GM23338 (cell line): ENCODE data around the gene ENTPD7. TPM values are rescaled to one million over a fixed set of nuclear protein-coding genes. Genes with fewer than 3 reads are reported as not detected.

ENCODE experiments used
- ATAC-seq: fragments of 200-7000 bp; cut with Tn5 transposase; 3 replicates; pipeline ENCODE4 v1.9.1; 2020
- DNase-seq: peaks from one replicate; pipeline ENCODE4 v3.0.0-alpha.2; 2015; ENCODE audit warnings: low spot score
- H2AFZ ChIP-seq: fragments of 200-600 bp; sonication (generic); 2 replicates; pipeline ENCODE4 v1.8.0; 2016; ENCODE audit warnings: antibody characterized with exemption, mild to moderate bottlenecking, moderate library complexity
- H3F3A ChIP-seq: fragments of 200-600 bp; sonication (generic); replicated peaks from 2 replicates; pipeline ENCODE4 v1.8.0; 2017; ENCODE audit warnings: antibody characterized with exemption, mixed run types, low read depth
- H3K27ac ChIP-seq: fragments of 200-600 bp; sonication (generic); 2 replicates; pipeline ENCODE4 v1.6.1; 2016; ENCODE audit warnings: low read depth
- H3K27me3 ChIP-seq: fragments of 200-600 bp; sonication (generic); 2 replicates; pipeline ENCODE4 v1.8.0; 2016; ENCODE audit warnings: mild to moderate bottlenecking, mixed run types, moderate library complexity; ENCODE audit not compliant: insufficient read depth
- H3K36me3 ChIP-seq: fragments of 200-600 bp; sonication (generic); 2 replicates; pipeline ENCODE4 v1.8.0; 2016; ENCODE audit warnings: mild to moderate bottlenecking; ENCODE audit not compliant: insufficient read depth
- H3K4me1 ChIP-seq: fragments of 200-600 bp; sonication (generic); 2 replicates; pipeline ENCODE4 v1.8.0; 2016; ENCODE audit warnings: mild to moderate bottlenecking, moderate library complexity; ENCODE audit not compliant: insufficient read depth
- H3K4me2 ChIP-seq: fragments of 200-600 bp; sonication (generic); 2 replicates; pipeline ENCODE4 v1.7.1; 2017; ENCODE audit warnings: mixed run types
- H3K4me3 ChIP-seq: fragments of 200-600 bp; sonication (generic); 2 replicates; pipeline ENCODE4 v1.6.1; 2016; ENCODE audit warnings: mixed run types
- H3K79me2 ChIP-seq: fragments of 200-600 bp; sonication (generic); replicated peaks from 2 replicates; pipeline ENCODE4 v1.8.0; 2017; ENCODE audit warnings: mild to moderate bottlenecking; ENCODE audit not compliant: insufficient read depth
- H3K9me2 ChIP-seq: fragments of 200-600 bp; sonication (generic); 2 replicates; pipeline ENCODE4 v1.8.0; 2017; ENCODE audit not compliant: insufficient read depth
- H4K20me1 ChIP-seq: fragments of 200-600 bp; sonication (generic); replicated peaks from 2 replicates; pipeline ENCODE4 v1.8.0; 2017; ENCODE audit warnings: mild to moderate bottlenecking; ENCODE audit not compliant: insufficient read depth
- H3K27ac Mint-ChIP-seq: 2 replicates; pipeline ENCODE4 v1.8.0; 2020; ENCODE audit warnings: inconsistent platforms, mild to moderate bottlenecking, moderate library complexity, mixed read lengths
- H3K27me3 Mint-ChIP-seq: 3 replicates; pipeline ENCODE4 v1.8.0; 2022; ENCODE audit warnings: low read depth, mild to moderate bottlenecking, moderate library complexity, mixed read lengths, inconsistent platforms; ENCODE audit not compliant: insufficient read depth, poor library complexity
- H3K36me3 Mint-ChIP-seq: 3 replicates; pipeline ENCODE4 v1.8.0; 2021; ENCODE audit warnings: low read depth, mild to moderate bottlenecking, inconsistent platforms, moderate library complexity, mixed read lengths
- H3K4me1 Mint-ChIP-seq: 3 replicates; pipeline ENCODE4 v1.8.0; 2020; ENCODE audit warnings: mild to moderate bottlenecking, inconsistent platforms, mixed read lengths
- H3K4me3 Mint-ChIP-seq: 3 replicates; pipeline ENCODE4 v1.8.0; 2021; ENCODE audit warnings: moderate library complexity, mild to moderate bottlenecking, inconsistent platforms, mixed read lengths
- H3K9me3 Mint-ChIP-seq: 3 replicates; pipeline ENCODE4 v1.8.0; 2020; ENCODE audit warnings: moderate library complexity, mild to moderate bottlenecking, inconsistent platforms, mixed read lengths
- CREB1 ChIP-seq: fragments of 250-450 bp; sonication (Bioruptor Pico); IDR thresholded peaks from 2 replicates; pipeline ENCODE4 v1.5.0; 2020; ENCODE audit warnings: low read depth, mild to moderate bottlenecking, moderate library complexity
- EZH2phosphoT487 ChIP-seq: fragments of 200-600 bp; sonication (generic); IDR thresholded peaks from one replicate; pipeline ENCODE4 v1.8.1; 2018; ENCODE audit warnings: antibody characterized with exemption; ENCODE audit not compliant: unreplicated experiment
- NANOG ChIP-seq: IDR thresholded peaks from 2 replicates; pipeline ENCODE4 v1.6.1; 2016; ENCODE audit warnings: antibody characterized with exemption, borderline replicate concordance
- POLR2AphosphoS5 ChIP-seq: IDR thresholded peaks from 2 replicates; pipeline ENCODE4 v1.6.1; 2016; ENCODE audit warnings: antibody characterized with exemption, low read depth
- ZNF331 ChIP-seq: fragments of 250-450 bp; sonication (Bioruptor Pico); IDR thresholded peaks from 2 replicates; pipeline ENCODE4 v1.5.0; 2020; ENCODE audit warnings: low read depth, mild to moderate bottlenecking, moderate library complexity
- polyA plus RNA-seq: library from polyadenylated mRNA; unstranded; fragments of >200 nt; fragmentation: Nextera tagmentation; extraction: Ambion mirVana; gene quantifications from 2 replicates; pipeline ENCODE4 v1.2.1, GENCODE V29; 2016
- total RNA-seq: library from RNA; depleted of rRNA; stranded (reverse); fragments of >200 nt; shearing (Covaris generic); gene quantifications from 2 replicates; pipeline ENCODE4 v1.2.3, GENCODE V29; 2014
- TF ChIP-seq, protein P1 (sequence below), 2 experiments: fragments of 200-600 bp in 1 of 2; sonication (generic) in 1 of 2; conservative IDR thresholded peaks; 2 replicates each; pipeline versions ENCODE4 v1.5.1 to v1.6.1; 2016 to 2017; ENCODE audit warnings: antibody characterized with exemption in 2 of 2, low read depth in 2 of 2, mild to moderate bottlenecking in 2 of 2, moderate library complexity in 1 of 2
- TF ChIP-seq, protein P2 (sequence below): fragments of 250-450 bp; sonication (Bioruptor Pico); IDR thresholded peaks from 2 replicates; pipeline ENCODE4 v1.5.0; 2020; ENCODE audit warnings: mild to moderate bottlenecking, moderate library complexity
- TF ChIP-seq, protein P3 (sequence below): IDR thresholded peaks from one replicate; pipeline ENCODE4 v1.6.1; 2018; ENCODE audit warnings: antibody characterized with exemption; ENCODE audit not compliant: unreplicated experiment

Gene ENTPD7
- total and polyA plus RNA-seq, 2 experiments from 2014 or later: 1.7 to 12.6 TPM

DNA sequence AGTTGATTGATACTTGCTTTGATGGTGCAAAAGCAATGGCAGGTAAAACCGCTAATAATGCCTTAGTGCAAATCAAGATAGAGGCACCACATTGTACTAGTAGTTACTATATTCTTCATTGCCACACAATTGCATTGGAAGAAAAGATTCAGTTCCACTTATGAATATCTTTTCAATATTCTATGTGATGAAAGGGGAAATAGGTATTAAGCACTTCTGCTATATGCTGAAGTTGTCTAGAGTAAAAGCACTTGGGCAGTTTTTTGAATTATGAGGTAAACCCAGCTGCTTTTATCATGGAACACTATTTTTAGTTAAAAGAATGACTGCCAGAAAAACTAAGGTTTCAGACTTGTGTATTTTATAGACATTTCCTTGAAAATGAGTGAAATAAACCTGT is 15.5 kb downstream of the ENTPD7 start (continued):
- TF ChIP-seq, protein P1, sequence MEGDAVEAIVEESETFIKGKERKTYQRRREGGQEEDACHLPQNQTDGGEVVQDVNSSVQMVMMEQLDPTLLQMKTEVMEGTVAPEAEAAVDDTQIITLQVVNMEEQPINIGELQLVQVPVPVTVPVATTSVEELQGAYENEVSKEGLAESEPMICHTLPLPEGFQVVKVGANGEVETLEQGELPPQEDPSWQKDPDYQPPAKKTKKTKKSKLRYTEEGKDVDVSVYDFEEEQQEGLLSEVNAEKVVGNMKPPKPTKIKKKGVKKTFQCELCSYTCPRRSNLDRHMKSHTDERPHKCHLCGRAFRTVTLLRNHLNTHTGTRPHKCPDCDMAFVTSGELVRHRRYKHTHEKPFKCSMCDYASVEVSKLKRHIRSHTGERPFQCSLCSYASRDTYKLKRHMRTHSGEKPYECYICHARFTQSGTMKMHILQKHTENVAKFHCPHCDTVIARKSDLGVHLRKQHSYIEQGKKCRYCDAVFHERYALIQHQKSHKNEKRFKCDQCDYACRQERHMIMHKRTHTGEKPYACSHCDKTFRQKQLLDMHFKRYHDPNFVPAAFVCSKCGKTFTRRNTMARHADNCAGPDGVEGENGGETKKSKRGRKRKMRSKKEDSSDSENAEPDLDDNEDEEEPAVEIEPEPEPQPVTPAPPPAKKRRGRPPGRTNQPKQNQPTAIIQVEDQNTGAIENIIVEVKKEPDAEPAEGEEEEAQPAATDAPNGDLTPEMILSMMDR (conservative IDR thresholded peaks at IDR 0.05; ENCODE audit: low read depth in 2 of 2): no peak
- TF ChIP-seq NANOG (no peak), EZH2phosphoT487 (no peak)

DNA sequence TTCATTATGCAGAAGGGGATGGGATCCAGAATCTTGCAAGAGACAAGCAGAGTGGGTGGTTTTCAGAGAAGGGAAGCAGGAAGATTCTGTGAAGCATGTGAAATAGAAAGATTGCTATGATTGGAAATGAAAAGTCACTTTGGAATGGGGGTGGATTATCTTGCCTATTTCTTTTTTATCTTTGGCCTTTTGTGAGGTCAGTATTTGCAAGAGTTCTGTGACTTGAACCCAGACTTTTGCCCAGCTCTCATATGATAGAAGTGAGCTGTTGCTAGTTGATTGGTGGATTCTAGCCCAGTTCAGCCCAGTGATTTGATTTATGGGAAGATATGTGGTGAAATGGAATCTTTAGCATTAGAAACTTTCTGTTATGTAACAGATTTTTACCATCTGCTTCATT is 17.1 kb downstream of the ENTPD7 start:
- H3K27me3 ChIP-seq: no peaks in the 10 kb centered on the region
- Mint-ChIP-seq H3K27ac (no peak overlapping the region), H3K9me3 (no peaks in the 10 kb centered on the region), H3K4me3 (no peak overlapping the region), H3K27me3 (no peaks in the 10 kb centered on the region), H3K36me3 (0 out of 3 replicates have a peak, but pooled peaks cover 4% of the 10 kb centered on the region), H3K4me1 (no peaks in the 10 kb centered on the region)
- peaks cover 4% of the 10 kb centered on the region; the same call in 1 of the 2 replicates for H3K36me3 ChIP-seq
- no peaks in the 10 kb centered on the region for H3K4me1 ChIP-seq
- no peak overlapping the region for H3K27ac ChIP-seq
- no peak for DNase-seq
- TF ChIP-seq POLR2AphosphoS5: no peak
- TF ChIP-seq CREB1: no peak
- TF ChIP-seq, protein P1 (conservative IDR thresholded peaks at IDR 0.05; ENCODE audit: low read depth in 2 of 2): no peak
- TF ChIP-seq, protein P2, sequence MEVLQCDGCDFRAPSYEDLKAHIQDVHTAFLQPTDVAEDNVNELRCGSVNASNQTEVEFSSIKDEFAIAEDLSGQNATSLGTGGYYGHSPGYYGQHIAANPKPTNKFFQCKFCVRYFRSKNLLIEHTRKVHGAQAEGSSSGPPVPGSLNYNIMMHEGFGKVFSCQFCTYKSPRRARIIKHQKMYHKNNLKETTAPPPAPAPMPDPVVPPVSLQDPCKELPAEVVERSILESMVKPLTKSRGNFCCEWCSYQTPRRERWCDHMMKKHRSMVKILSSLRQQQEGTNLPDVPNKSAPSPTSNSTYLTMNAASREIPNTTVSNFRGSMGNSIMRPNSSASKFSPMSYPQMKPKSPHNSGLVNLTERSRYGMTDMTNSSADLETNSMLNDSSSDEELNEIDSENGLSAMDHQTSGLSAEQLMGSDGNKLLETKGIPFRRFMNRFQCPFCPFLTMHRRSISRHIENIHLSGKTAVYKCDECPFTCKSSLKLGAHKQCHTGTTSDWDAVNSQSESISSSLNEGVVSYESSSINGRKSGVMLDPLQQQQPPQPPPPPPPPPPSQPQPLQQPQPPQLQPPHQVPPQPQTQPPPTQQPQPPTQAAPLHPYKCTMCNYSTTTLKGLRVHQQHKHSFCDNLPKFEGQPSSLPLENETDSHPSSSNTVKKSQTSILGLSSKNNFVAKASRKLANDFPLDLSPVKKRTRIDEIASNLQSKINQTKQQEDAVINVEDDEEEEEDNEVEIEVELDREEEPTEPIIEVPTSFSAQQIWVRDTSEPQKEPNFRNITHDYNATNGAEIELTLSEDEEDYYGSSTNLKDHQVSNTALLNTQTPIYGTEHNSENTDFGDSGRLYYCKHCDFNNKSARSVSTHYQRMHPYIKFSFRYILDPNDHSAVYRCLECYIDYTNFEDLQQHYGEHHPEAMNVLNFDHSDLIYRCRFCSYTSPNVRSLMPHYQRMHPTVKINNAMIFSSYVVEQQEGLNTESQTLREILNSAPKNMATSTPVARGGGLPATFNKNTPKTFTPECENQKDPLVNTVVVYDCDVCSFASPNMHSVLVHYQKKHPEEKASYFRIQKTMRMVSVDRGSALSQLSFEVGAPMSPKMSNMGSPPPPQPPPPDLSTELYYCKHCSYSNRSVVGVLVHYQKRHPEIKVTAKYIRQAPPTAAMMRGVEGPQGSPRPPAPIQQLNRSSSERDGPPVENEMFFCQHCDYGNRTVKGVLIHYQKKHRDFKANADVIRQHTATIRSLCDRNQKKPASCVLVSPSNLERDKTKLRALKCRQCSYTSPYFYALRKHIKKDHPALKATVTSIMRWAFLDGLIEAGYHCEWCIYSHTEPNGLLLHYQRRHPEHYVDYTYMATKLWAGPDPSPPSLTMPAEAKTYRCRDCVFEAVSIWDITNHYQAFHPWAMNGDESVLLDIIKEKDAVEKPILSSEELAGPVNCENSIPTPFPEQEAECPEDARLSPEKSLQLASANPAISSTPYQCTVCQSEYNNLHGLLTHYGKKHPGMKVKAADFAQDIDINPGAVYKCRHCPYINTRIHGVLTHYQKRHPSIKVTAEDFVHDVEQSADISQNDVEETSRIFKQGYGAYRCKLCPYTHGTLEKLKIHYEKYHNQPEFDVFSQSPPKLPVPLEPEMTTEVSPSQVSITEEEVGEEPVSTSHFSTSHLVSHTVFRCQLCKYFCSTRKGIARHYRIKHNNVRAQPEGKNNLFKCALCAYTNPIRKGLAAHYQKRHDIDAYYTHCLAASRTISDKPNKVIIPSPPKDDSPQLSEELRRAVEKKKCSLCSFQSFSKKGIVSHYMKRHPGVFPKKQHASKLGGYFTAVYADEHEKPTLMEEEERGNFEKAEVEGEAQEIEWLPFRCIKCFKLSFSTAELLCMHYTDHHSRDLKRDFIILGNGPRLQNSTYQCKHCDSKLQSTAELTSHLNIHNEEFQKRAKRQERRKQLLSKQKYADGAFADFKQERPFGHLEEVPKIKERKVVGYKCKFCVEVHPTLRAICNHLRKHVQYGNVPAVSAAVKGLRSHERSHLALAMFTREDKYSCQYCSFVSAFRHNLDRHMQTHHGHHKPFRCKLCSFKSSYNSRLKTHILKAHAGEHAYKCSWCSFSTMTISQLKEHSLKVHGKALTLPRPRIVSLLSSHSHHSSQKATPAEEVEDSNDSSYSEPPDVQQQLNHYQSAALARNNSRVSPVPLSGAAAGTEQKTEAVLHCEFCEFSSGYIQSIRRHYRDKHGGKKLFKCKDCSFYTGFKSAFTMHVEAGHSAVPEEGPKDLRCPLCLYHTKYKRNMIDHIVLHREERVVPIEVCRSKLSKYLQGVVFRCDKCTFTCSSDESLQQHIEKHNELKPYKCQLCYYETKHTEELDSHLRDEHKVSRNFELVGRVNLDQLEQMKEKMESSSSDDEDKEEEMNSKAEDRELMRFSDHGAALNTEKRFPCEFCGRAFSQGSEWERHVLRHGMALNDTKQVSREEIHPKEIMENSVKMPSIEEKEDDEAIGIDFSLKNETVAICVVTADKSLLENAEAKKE: no peak
- TF ChIP-seq, protein P3, sequence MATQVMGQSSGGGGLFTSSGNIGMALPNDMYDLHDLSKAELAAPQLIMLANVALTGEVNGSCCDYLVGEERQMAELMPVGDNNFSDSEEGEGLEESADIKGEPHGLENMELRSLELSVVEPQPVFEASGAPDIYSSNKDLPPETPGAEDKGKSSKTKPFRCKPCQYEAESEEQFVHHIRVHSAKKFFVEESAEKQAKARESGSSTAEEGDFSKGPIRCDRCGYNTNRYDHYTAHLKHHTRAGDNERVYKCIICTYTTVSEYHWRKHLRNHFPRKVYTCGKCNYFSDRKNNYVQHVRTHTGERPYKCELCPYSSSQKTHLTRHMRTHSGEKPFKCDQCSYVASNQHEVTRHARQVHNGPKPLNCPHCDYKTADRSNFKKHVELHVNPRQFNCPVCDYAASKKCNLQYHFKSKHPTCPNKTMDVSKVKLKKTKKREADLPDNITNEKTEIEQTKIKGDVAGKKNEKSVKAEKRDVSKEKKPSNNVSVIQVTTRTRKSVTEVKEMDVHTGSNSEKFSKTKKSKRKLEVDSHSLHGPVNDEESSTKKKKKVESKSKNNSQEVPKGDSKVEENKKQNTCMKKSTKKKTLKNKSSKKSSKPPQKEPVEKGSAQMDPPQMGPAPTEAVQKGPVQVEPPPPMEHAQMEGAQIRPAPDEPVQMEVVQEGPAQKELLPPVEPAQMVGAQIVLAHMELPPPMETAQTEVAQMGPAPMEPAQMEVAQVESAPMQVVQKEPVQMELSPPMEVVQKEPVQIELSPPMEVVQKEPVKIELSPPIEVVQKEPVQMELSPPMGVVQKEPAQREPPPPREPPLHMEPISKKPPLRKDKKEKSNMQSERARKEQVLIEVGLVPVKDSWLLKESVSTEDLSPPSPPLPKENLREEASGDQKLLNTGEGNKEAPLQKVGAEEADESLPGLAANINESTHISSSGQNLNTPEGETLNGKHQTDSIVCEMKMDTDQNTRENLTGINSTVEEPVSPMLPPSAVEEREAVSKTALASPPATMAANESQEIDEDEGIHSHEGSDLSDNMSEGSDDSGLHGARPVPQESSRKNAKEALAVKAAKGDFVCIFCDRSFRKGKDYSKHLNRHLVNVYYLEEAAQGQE: no peak
- no peak for TF ChIP-seq EZH2phosphoT487
- TF ChIP-seq NANOG: no peak
- TF ChIP-seq ZNF331 (CRISPR knock-in tag): no peak
- no peak overlapping the region for H2AFZ ChIP-seq
- H3K4me2 ChIP-seq: no peak overlapping the region
- ATAC-seq: no peak
- H3F3A ChIP-seq: no peaks in the 10 kb centered on the region
- no peaks in the 10 kb centered on the region for H3K9me2 ChIP-seq
- no peaks in the 10 kb centered on the region for H3K79me2 ChIP-seq
- no peak overlapping the region for H3K4me3 ChIP-seq
- H4K20me1 ChIP-seq: no peaks in the 10 kb centered on the region; the same call in none of the 2 replicates
